GM10266 (cell line): ENCODE results near the gene KCNH6.

Source experiments
- DNase-seq: peaks from one replicate; pipeline ENCODE4 v3.0.0; 2012; ENCODE audit errors: extremely low spot score
- TF ChIP-seq, protein P1 (sequence below): IDR thresholded peaks from 2 replicates; pipeline ENCODE4 v1.5.1; 2012; ENCODE audit warnings: mild to moderate bottlenecking, low read depth; ENCODE audit not compliant: control insufficient read depth, insufficient read depth; ENCODE audit errors: missing control alignments

Gene KCNH6

DNA sequence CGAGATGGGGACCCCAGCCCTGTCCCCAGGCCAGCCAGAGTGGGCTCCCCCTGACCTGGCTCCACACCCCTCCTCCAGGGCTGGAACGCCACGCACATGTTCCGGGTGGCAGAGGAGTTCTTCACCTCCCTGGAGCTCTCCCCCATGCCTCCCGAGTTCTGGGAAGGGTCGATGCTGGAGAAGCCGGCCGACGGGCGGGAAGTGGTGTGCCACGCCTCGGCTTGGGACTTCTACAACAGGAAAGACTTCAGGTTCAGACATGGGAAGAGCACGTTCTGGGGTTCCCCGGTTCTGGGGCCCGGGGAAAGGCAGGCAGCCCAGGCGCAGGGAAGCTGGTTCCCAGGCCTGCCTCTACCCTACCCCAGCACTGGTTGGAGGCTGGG lies 41.7 kb upstream of the KCNH6 start:
- DNase-seq = no peak
- TF ChIP-seq, protein P1, sequence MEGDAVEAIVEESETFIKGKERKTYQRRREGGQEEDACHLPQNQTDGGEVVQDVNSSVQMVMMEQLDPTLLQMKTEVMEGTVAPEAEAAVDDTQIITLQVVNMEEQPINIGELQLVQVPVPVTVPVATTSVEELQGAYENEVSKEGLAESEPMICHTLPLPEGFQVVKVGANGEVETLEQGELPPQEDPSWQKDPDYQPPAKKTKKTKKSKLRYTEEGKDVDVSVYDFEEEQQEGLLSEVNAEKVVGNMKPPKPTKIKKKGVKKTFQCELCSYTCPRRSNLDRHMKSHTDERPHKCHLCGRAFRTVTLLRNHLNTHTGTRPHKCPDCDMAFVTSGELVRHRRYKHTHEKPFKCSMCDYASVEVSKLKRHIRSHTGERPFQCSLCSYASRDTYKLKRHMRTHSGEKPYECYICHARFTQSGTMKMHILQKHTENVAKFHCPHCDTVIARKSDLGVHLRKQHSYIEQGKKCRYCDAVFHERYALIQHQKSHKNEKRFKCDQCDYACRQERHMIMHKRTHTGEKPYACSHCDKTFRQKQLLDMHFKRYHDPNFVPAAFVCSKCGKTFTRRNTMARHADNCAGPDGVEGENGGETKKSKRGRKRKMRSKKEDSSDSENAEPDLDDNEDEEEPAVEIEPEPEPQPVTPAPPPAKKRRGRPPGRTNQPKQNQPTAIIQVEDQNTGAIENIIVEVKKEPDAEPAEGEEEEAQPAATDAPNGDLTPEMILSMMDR = no peak

DNA sequence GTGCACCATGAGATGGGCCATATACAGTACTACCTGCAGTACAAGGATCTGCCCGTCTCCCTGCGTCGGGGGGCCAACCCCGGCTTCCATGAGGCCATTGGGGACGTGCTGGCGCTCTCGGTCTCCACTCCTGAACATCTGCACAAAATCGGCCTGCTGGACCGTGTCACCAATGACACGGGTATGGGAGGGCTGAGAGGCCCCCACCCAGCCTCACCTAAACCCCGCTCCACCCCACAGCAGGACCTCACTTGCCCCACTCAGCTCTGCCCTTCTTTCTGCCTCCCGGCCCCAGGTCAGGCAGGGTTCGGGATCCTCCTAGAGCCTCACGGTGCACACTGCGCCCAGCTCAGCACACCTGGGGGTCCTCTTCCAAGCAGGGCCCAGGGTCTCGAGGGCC lies 40.6 kb upstream of the KCNH6 start:
- no peak for DNase-seq
- TF ChIP-seq, protein P1 = no peak

DNA sequence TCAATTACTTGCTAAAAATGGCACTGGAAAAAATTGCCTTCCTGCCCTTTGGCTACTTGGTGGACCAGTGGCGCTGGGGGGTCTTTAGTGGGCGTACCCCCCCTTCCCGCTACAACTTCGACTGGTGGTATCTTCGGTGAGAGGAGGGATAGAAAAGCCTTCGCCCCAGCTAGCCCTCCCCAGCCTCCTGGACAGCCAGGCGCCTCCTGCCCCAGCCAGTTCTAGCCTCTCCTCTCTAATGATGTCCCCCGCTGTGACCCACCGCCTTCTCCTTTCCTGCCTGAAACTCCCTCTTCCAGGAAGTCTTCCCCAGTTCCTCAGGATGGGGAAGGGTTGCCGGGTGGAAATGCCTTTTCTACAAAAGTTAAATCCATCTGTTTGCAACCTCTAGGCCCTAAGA lies 40.1 kb upstream of the KCNH6 start:
- TF ChIP-seq, protein P1 = no peak
- no peak for DNase-seq

DNA sequence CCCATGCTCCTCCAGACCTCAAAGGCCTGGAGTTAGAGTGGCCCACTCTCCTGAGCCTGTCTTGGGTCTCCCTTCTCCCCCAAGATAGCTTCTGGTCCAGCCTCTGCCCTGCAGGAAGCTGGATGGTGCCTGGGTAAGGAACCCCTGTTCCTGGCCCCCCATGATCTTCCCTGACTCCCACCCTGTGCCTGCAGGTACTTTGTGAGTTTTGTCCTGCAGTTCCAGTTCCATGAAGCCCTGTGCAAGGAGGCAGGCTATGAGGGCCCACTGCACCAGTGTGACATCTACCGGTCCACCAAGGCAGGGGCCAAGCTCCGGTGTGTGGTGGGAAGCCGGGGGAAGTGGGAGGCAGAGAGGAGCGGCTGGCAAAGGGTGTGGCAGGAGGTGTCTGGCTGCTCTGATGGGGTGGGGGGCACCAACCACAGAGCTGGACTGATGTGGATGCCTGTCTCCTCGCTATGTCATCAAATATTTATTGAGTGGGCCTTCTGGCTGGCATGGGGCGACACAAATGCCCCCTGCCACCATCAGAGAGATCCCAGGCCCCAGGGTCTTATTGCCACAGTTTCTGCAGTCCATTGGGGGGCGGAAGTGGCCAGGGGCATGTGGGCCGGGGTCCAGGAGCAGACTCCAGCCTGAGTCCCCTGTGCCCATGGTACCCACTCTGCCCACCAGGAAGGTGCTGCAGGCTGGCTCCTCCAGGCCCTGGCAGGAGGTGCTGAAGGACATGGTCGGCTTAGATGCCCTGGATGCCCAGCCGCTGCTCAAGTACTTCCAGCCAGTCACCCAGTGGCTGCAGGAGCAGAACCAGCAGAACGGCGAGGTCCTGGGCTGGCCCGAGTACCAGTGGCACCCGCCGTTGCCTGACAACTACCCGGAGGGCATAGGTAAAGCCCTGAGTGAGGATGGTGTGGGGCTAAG lies 39.2 kb upstream of the KCNH6 start:
- no peak for DNase-seq
- TF ChIP-seq, protein P1 = no peak

DNA sequence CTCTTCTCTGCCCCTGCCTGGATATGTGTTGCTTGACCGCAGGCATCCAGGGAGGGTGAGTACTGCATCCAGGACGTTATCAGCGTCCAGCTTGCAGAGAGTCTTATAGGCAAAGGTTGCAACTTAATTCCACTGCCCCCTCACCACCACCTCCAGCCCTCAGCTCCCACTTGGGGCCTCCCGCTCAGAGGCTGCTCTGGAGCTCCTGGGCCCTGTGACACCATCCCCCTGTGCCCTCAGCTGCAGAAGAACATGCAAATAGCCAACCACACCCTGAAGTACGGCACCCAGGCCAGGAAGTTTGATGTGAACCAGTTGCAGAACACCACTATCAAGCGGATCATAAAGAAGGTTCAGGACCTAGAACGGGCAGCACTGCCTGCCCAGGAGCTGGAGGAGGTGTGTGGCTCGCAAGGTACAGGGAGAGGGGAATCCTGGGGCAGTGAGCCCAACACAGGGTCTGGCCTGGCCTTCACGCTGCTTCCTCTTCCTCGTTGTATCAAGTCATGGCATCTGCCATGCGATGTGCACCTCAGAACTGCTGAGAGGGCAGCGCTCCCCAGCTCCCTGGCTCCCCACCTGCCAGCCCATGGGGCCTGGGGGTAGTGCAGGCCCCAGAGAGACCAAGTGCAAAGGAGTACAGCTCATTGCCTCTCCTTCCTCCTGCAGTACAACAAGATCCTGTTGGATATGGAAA lies 36.7 kb upstream of the KCNH6 start:
- TF ChIP-seq, protein P1 = no peak

DNA sequence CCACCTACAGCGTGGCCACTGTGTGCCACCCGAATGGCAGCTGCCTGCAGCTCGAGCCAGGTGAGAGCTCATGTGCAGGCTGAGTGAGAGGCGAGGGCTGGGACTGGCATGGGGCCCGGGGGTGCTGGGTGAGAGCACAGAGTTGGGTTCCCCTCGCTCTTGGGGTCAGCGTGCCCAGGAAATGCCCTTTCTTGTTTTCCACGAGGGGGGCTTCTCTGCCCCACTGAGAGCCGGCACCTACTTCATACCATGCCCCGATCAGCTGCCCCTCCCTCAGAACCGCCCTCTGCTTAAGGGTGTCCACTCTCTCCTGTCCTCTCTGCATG lies 36.2 kb upstream of the KCNH6 start:
- TF ChIP-seq, protein P1 = no peak
- no peak for DNase-seq

More for the DNA sequence above, 36.7 kb upstream of the KCNH6 start:
- no peak for DNase-seq

DNA sequence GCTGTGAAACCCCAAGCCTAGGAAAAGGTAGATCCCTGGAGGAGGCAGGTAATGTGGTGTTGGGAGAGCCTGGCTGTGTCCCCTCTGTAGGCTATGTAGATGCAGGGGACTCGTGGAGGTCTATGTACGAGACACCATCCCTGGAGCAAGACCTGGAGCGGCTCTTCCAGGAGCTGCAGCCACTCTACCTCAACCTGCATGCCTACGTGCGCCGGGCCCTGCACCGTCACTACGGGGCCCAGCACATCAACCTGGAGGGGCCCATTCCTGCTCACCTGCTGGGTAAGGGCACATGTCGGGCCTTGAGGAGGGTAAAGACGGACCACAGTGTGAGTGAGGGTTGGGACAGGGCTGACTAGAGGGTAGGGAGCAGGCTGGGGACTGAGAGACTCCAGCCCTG lies 34.3 kb upstream of the KCNH6 start:
- no peak for DNase-seq
- TF ChIP-seq, protein P1 = no peak
